Tongue (tissue), 2 donors: ENCODE data around the gene PLPPR2. TPM values are rescaled to one million over a fixed set of nuclear protein-coding genes. Genes with fewer than 3 reads are reported as not detected.
"Not testable (repeated sequence)": the region's sequence is repeated elsewhere in the genome, so short reads cannot be mapped to it uniquely, and the experiment has no call there.

ENCODE experiments used
- DNase-seq: peaks from one replicate; pipeline ENCODE4 v3.0.0-alpha.2; 2015
- total RNA-seq: library from RNA; depleted of rRNA; stranded (reverse); fragments of >200 nt; gene quantifications from one replicate; pipeline ENCODE4 v1.2.3, GENCODE V29; 2014

PLPPR2 gene
- total RNA-seq, 1 donor from 2014 or later = 20.3 TPM

DNA sequence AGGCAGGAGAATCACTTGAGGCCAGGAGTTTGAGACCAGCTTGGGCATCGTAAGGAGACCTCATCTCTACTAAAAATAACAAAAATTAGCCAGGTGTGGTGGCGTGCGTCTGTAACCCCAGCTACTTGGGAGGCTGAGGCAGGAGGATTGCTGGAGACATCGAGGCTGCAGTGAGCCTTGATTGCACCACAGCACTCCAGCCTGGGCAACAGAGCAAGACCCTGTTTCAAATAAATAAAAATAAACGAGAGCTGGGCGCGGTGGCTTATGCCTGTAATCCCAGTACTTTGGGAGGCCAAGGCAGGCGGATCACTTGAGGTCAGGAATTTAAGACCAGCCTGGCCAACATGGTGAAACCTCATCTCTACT is 15.1 kb upstream of the PLPPR2 start:
- not testable (repeated sequence) for DNase-seq

- no peak for DNase-seq
Measured at GRCh38 chr19:11342429-11342828, 12.8 kb upstream of the PLPPR2 start.

GRCh38 chr19:11345122-11345803 is 10.0 kb upstream of the PLPPR2 start:
- no peak for DNase-seq

GRCh38 chr19:11346104-11346940 is 8.9 kb upstream of the PLPPR2 start, which contains the start of the genes CCDC159 and TMEM205:
CCDC159 (plus strand) TSS chr19:11346519; CDS start chr19:11346607, 88 bp downstream.
TMEM205 (minus strand) TSS chr19:11346268; CDS start chr19:11345619, 649 bp downstream.
- DNase-seq = peak; percentile 99

DNA sequence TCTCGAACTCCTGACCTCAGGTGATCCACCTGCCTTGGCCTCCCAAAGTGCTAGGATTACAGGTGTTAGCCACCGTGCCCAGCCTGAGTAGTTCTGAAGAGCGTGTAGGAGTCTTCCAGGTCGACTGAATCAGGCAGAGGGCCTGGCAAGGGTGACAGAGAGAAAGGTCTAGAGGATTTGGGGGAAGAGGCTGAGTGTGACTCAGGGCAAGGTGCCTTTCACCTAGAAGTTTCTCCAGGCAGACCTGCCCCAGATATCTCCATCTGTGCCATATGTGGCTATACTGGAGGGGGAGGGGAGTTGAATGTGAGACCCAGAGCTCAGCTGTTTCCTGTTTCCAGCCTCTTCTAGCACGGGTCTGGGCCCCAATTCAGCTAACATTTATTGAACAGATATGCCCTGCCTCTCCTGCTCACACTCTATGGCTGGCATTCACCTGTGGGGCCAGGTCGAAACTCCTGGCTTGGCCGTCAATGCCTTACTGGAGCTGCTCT is 7.6 kb upstream of the PLPPR2 start:
- no peak for DNase-seq

- no peak for DNase-seq
Measured at GRCh38 chr19:11349171-11349570, 6.1 kb upstream of the PLPPR2 start.

GRCh38 chr19:11354102-11354501 is 1.1 kb upstream of the PLPPR2 start:
- not testable (repeated sequence) for DNase-seq

- no peak for DNase-seq
Measured at GRCh38 chr19:11356074-11356397, 804 bp downstream of the PLPPR2 start.

- DNase-seq = no peak
Measured at GRCh38 chr19:11356676-11357550, 1.7 kb downstream of the PLPPR2 start.

DNA sequence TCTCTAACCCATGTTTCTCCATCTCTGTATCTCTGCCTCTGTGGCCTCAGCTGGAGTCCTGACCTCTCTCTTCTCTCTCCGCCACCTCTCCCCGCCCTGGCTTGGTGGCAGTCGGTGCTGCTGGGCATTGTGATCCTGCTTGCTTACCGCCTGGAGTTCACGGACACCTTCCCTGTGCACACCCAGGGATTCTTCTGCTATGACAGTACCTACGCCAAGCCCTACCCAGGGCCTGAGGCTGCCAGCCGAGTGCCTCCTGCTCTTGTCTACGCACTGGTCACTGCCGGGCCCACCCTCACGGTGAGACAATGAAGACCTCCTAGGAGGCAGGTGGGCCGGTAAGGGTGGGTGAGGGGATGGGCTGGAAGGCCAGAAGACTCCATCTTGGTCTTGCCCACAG is 4.2 kb downstream of the PLPPR2 start:
- no peak for DNase-seq

- DNase-seq = peak; percentile 49
Measured at GRCh38 chr19:11361037-11361770, 6.0 kb downstream of the PLPPR2 start.

DNA sequence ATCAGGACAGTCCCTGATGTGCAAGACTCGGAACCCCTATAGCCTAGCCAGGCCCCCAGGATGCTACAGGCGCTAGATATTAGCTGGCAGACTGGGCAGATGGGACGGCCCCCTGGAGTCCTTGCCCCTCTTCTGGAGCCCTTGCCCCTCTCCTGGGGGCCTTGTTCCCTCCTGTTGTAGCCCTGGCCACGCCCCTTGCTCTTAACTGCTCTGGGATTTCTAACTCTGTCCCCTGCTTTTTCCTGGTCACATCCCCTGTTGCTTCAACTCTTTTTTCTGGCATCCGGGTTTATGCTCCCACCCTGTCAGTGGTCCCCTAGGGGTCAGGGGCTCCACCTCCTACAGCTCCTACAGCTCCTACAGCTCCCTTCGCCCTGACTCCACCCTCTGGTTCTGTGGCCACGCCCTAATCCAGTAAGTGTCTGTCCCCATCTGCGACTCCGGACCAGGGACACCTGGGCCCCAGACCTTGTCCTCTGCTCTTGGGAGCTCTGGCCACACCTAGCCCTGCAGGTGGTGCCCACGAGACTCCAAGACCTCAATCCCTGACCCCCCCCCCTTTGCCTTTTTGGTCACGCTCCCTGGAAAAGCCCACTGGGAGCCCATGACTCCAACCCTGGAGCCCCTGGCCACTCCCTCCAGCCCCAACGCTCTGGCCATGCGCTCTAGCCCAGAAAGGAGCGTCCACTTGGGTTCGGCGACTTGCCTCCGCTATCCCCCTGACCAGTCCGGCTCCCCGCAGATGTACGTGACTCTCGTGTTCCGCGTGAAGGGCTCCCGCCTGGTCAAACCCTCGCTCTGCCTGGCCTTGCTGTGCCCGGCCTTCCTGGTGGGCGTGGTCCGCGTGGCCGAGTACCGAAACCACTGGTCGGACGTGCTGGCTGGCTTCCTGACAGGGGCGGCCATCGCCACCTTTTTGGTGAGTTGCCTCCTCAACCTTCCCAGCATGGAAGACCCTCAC is 6.8 kb downstream of the PLPPR2 start:
- no peak for DNase-seq

DNA sequence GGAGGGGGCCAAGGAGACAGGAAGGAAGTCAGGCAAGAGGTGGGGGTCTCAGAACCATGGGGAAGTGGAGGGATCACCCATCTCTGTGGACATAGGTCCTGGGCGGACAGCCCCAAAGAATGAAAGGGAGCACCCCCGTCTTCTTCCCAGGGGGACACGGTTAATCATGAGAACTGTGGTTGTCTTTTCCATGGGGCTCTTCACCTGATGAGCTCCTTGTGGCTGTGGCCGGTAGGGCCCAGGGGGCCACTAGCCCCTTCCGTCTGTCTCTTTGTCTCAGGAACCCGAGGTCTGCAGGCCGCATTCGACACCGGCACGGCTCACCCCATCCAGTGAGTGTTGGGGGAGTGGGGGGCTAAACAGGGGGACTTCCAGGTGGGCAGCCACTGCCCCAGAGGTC is 8.6 kb downstream of the PLPPR2 start:
- DNase-seq = no peak

- no peak for DNase-seq
Measured at GRCh38 chr19:11364296-11364904, 9.2 kb downstream of the PLPPR2 start.

GRCh38 chr19:11364935-11365334 is 9.7 kb downstream of the PLPPR2 start:
- no peak for DNase-seq

DNA sequence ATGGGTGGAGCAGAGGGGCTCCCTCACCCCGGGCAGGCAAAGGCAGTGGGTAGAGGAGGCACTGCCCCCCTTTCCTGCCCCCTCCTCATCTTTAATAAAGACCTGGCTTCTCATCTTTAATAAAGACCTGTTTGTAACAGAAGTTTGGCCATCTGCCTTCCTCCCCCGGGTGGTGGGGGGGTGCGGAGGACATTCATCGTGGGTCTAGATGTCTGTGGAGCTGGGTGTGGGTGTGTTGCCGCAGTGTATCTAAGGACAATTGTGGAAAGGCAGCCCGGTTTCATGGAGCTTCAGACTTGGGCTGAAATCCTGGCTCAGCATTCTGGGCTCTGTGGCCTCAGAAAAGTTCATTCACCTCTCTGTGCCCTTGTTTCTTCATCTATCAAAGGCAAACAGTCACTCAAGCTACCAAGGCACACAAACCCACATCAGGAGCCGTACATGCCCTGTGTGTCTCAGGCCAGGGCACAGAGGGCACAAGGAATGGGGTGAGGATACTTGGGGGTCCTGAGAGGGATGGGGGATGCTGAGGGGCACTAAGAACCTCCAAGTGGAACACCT is 10.4 kb downstream of the PLPPR2 start:
- no peak for DNase-seq

GRCh38 chr19:11367528-11367927 is 12.3 kb downstream of the PLPPR2 start:
- no peak for DNase-seq

DNA sequence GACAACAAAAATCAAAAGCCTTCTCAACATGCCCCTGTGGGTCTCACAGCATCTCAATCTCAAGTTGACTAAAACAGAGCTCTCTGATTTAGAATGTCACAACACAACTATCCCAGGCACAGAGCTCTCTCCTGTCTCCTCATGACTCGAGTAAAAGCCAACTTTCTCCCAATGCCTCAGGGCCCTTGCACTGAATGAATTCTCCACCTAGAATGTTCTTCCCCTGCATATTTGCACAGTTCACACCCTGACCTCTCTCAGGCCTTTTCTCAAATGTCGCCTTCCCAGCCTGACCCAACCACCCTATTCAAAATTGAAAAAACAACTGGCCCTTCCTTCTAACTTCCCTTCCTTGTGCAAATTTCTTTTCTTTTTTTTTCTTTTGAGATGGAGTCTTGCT is 15.5 kb downstream of the PLPPR2 start:
- no peak for DNase-seq

- peak; percentile 58 for DNase-seq
Measured at GRCh38 chr19:11373166-11373884, 18.1 kb downstream of the PLPPR2 start.
